ENCODE measurements around the gene SLC35F4. TPM values are rescaled to one million over a fixed set of nuclear protein-coding genes. Genes with fewer than 3 reads are reported as not detected.
"Not testable (repeated sequence)": the region's sequence is repeated elsewhere in the genome, so short reads cannot be mapped to it uniquely, and the experiment has no call there.

Gene SLC35F4
- polyA plus RNA-seq, 6 donors from 2014 or later = not detected

GRCh38 chr14:57870686-57871457, 5.0 kb upstream of the SLC35F4 start:
- no peak for ATAC-seq (ENCODE audit: low read depth in 2 of 2)
- Mint-ChIP-seq H3K36me3 (no peaks in the 10 kb centered on the region), H3K27ac (no peak overlapping the region), H3K9me3 (no peaks in the 10 kb centered on the region), H3K4me1 (no peaks in the 10 kb centered on the region), H3K4me3 (no peak overlapping the region), H3K27me3 (peaks cover 25 to 38% (median 27%) of the 10 kb centered on the region in 3 donors)
- no peak for DNase-seq

GRCh38 chr14:57869617-57870016, 3.7 kb upstream of the SLC35F4 start:
- Mint-ChIP-seq H3K4me3 (no peak overlapping the region), H3K27ac (no peak overlapping the region), H3K27me3 (peaks cover 24 to 38% (median 25%) of the 10 kb centered on the region in 3 donors), H3K36me3 (no peaks in the 10 kb centered on the region), H3K9me3 (no peaks in the 10 kb centered on the region), H3K4me1 (no peaks in the 10 kb centered on the region)
- ATAC-seq (ENCODE audit: low read depth in 2 of 2) = no peak
- no peak for DNase-seq

- H3K36me3 Mint-ChIP-seq = no peaks in the 10 kb centered on the region
- H3K9me3 Mint-ChIP-seq = no peaks in the 10 kb centered on the region
- no peaks in the 10 kb centered on the region for H3K4me1 Mint-ChIP-seq
- DNase-seq = no peak
- no peak overlapping the region for H3K4me3 Mint-ChIP-seq
- H3K27ac Mint-ChIP-seq = no peak overlapping the region
- ATAC-seq (ENCODE audit: low read depth in 2 of 2) = no peak
- peaks cover 24 to 32% (median 25%) of the 10 kb centered on the region in 3 donors for H3K27me3 Mint-ChIP-seq
Observed at GRCh38 chr14:57866199-57866705, 360 bp upstream of the SLC35F4 start.

- DNase-seq (no peak), ATAC-seq (ENCODE audit: low read depth in 2 of 2) (no peak)
- no peaks in the 10 kb centered on the region for H3K4me1 Mint-ChIP-seq
- H3K36me3 Mint-ChIP-seq = no peaks in the 10 kb centered on the region
- no peak overlapping the region for H3K4me3 Mint-ChIP-seq
- no peak overlapping the region for H3K27ac Mint-ChIP-seq
- no peaks in the 10 kb centered on the region for H3K9me3 Mint-ChIP-seq
- H3K27me3 Mint-ChIP-seq = peaks cover 21 to 30% (median 24%) of the 10 kb centered on the region in 3 donors
Observed at GRCh38 chr14:57865066-57865402, 858 bp downstream of the SLC35F4 start.

GRCh38 chr14:57864659-57865058, 1.2 kb downstream of the SLC35F4 start:
- no peaks in the 10 kb centered on the region for H3K9me3 Mint-ChIP-seq
- no peaks in the 10 kb centered on the region for H3K4me1 Mint-ChIP-seq
- DNase-seq = no peak
- H3K27me3 Mint-ChIP-seq = peaks cover 18 to 28% (median 24%) of the 10 kb centered on the region in 3 donors
- H3K27ac Mint-ChIP-seq = no peak overlapping the region
- no peak for ATAC-seq (ENCODE audit: low read depth in 2 of 2)
- no peak overlapping the region for H3K4me3 Mint-ChIP-seq
- H3K36me3 Mint-ChIP-seq = no peaks in the 10 kb centered on the region

- Mint-ChIP-seq H3K27ac (no peak overlapping the region), H3K36me3 (no peaks in the 10 kb centered on the region), H3K4me1 (no peaks in the 10 kb centered on the region), H3K27me3 (peaks cover 17 to 28% (median 24%) of the 10 kb centered on the region in 3 donors), H3K4me3 (no peak overlapping the region), H3K9me3 (no peaks in the 10 kb centered on the region)
- DNase-seq (no peak), ATAC-seq (ENCODE audit: low read depth in 2 of 2) (no peak)
Observed at GRCh38 chr14:57863471-57863870, 2.4 kb downstream of the SLC35F4 start.

GRCh38 chr14:57855666-57856065, 10.2 kb downstream of the SLC35F4 start:
- H3K4me1 Mint-ChIP-seq; ATAC-seq (ENCODE audit: low read depth in 2 of 2); H3K27me3 Mint-ChIP-seq; H3K36me3 Mint-ChIP-seq; H3K27ac Mint-ChIP-seq; H3K4me3 Mint-ChIP-seq; DNase-seq: not testable (repeated sequence)
- peaks cover 0 to 11% (median 5%) of the 10 kb centered on the region in 7 donors for H3K9me3 Mint-ChIP-seq

GRCh38 chr14:57854571-57854970, 11.3 kb downstream of the SLC35F4 start:
- ATAC-seq (ENCODE audit: low read depth in 2 of 2) (no peak), DNase-seq (no peak)
- no peak overlapping the region for H3K4me3 Mint-ChIP-seq
- no peaks in the 10 kb centered on the region for H3K4me1 Mint-ChIP-seq
- no peak overlapping the region for H3K27ac Mint-ChIP-seq
- peaks cover 0 to 11% (median 5%) of the 10 kb centered on the region in 7 donors for H3K9me3 Mint-ChIP-seq
- H3K36me3 Mint-ChIP-seq = no peaks in the 10 kb centered on the region
- H3K27me3 Mint-ChIP-seq = peaks cover 0 to 6% (median 6%) of the 10 kb centered on the region in 3 donors

- Mint-ChIP-seq H3K27ac (no peak overlapping the region), H3K27me3 (peaks cover 0 to 6% (median 6%) of the 10 kb centered on the region in 3 donors), H3K9me3 (peaks cover 0 to 8% (median 5%) of the 10 kb centered on the region in 7 donors), H3K4me1 (no peaks in the 10 kb centered on the region), H3K36me3 (no peaks in the 10 kb centered on the region), H3K4me3 (no peak overlapping the region)
- no peak for DNase-seq
- no peak for ATAC-seq (ENCODE audit: low read depth in 2 of 2)
Observed at GRCh38 chr14:57851354-57851753, 14.5 kb downstream of the SLC35F4 start.

- Mint-ChIP-seq H3K27me3 (peaks cover 0 to 6% (median 5%) of the 10 kb centered on the region in 3 donors), H3K27ac (no peak overlapping the region), H3K9me3 (peaks cover 0 to 4% (median 0%) of the 10 kb centered on the region in 7 donors), H3K4me1 (no peaks in the 10 kb centered on the region), H3K4me3 (no peak overlapping the region), H3K36me3 (no peaks in the 10 kb centered on the region)
- ATAC-seq (ENCODE audit: low read depth in 2 of 2) = no peak
- DNase-seq = no peak
Observed at GRCh38 chr14:57848786-57849185, 17.1 kb downstream of the SLC35F4 start.

GRCh38 chr14:57848353-57848752, 17.5 kb downstream of the SLC35F4 start:
- DNase-seq = no peak
- H3K4me1 Mint-ChIP-seq = no peaks in the 10 kb centered on the region
- H3K4me3 Mint-ChIP-seq = no peak overlapping the region
- H3K9me3 Mint-ChIP-seq = peaks cover 0 to 4% (median 0%) of the 10 kb centered on the region in 7 donors
- peak overlapping the region in 1 of 6 donors; percentile 6 for H3K27ac Mint-ChIP-seq
- ATAC-seq (ENCODE audit: low read depth in 2 of 2) = no peak
- H3K36me3 Mint-ChIP-seq = no peaks in the 10 kb centered on the region
- peaks cover 0 to 2% (median 1%) of the 10 kb centered on the region in 3 donors for H3K27me3 Mint-ChIP-seq

GRCh38 chr14:57847706-57848105, 18.2 kb downstream of the SLC35F4 start:
- no peaks in the 10 kb centered on the region for H3K4me1 Mint-ChIP-seq
- H3K27ac Mint-ChIP-seq = no peak overlapping the region
- H3K36me3 Mint-ChIP-seq = no peaks in the 10 kb centered on the region
- H3K27me3 Mint-ChIP-seq = peaks cover 0 to 6% (median 0%) of the 10 kb centered on the region in 3 donors
- no peak for ATAC-seq (ENCODE audit: low read depth in 2 of 2)
- H3K9me3 Mint-ChIP-seq = peaks cover 0 to 4% (median 0%) of the 10 kb centered on the region in 7 donors
- no peak overlapping the region for H3K4me3 Mint-ChIP-seq
- DNase-seq = no peak

GRCh38 chr14:57847096-57847495, 18.8 kb downstream of the SLC35F4 start:
- H3K9me3 Mint-ChIP-seq = peaks cover 0 to 4% (median 0%) of the 10 kb centered on the region in 7 donors
- H3K4me3 Mint-ChIP-seq = no peak overlapping the region
- no peaks in the 10 kb centered on the region for H3K36me3 Mint-ChIP-seq
- no peak for DNase-seq
- ATAC-seq (ENCODE audit: low read depth in 2 of 2) = no peak
- H3K27ac Mint-ChIP-seq = no peak overlapping the region
- peaks cover 0 to 6% (median 0%) of the 10 kb centered on the region in 3 donors for H3K27me3 Mint-ChIP-seq
- H3K4me1 Mint-ChIP-seq = no peaks in the 10 kb centered on the region

GRCh38 chr14:57846596-57846995, 19.3 kb downstream of the SLC35F4 start:
- Mint-ChIP-seq H3K4me1 (no peaks in the 10 kb centered on the region), H3K27me3 (peaks cover 0 to 6% (median 0%) of the 10 kb centered on the region in 3 donors), H3K4me3 (no peak overlapping the region), H3K27ac (no peak overlapping the region), H3K36me3 (no peaks in the 10 kb centered on the region), H3K9me3 (peaks cover 0 to 2% (median 0%) of the 10 kb centered on the region in 7 donors)
- DNase-seq (no peak), ATAC-seq (ENCODE audit: low read depth in 2 of 2) (no peak)

All from naive B cell (primary cell).